GM12878 (cell line): ENCODE data around the gene THSD4.

Experiments
- CHD4 ChIP-seq: fragments of 200-600 bp; sonication (generic); IDR thresholded peaks from 2 replicates; pipeline ENCODE4 v1.6.1; 2016; ENCODE audit warnings: mild to moderate bottlenecking
- CTCF ChIP-seq, 3 experiments: IDR thresholded peaks in 2 of 3; conservative IDR thresholded peaks in 1 of 3; 2 replicates each; pipeline ENCODE4 v1.5.1; 2011; ENCODE audit warnings: low read depth in 3 of 3, low read length in 3 of 3, mild to moderate bottlenecking in 3 of 3, control low read depth in 2 of 3, moderate library complexity in 2 of 3, inconsistent platforms in 1 of 3, mixed read lengths in 1 of 3; ENCODE audit not compliant: control insufficient read depth in 2 of 3, insufficient read depth in 1 of 3; ENCODE audit errors: extremely low read depth in 1 of 3
- EZH2 ChIP-seq: IDR thresholded peaks from 2 replicates; pipeline ENCODE4 v1.6.1; 2012; ENCODE audit warnings: low read depth, mild to moderate bottlenecking, control low read depth, inconsistent platforms, low read length, borderline replicate concordance; ENCODE audit not compliant: control insufficient read depth
- HDAC2 ChIP-seq: fragments of 200-600 bp; sonication (generic); IDR thresholded peaks from 2 replicates; pipeline ENCODE4 v1.6.1; 2017
- NBN ChIP-seq: fragments of 450-650 bp; IDR thresholded peaks from 2 replicates; pipeline ENCODE4 v1.6.1; 2016
- NRF1 ChIP-seq: conservative IDR thresholded peaks from 2 replicates; pipeline ENCODE4 v1.6.1; 2011; ENCODE audit warnings: mild to moderate bottlenecking, low read depth, low read length, improper control_type of control experiment
- PAX8 ChIP-seq: fragments of 450-650 bp; IDR thresholded peaks from 2 replicates; pipeline ENCODE4 v1.6.1; 2017; ENCODE audit warnings: mild to moderate bottlenecking, moderate library complexity
- SP1 ChIP-seq: IDR thresholded peaks from one replicate; pipeline ENCODE4 v1.6.1; 2011; ENCODE audit warnings: low read depth, low read length
- USF1 ChIP-seq: IDR thresholded peaks from 2 replicates; pipeline ENCODE4 v1.6.1; 2011; ENCODE audit warnings: borderline replicate concordance, low read depth, mild to moderate bottlenecking, moderate library complexity, mixed read lengths, low read length; ENCODE audit not compliant: insufficient read depth; ENCODE audit errors: extremely low read length
- ZNF24 ChIP-seq: fragments of 450-650 bp; IDR thresholded peaks from 2 replicates; pipeline ENCODE4 v1.6.1; 2017; ENCODE audit warnings: antibody characterized with exemption, mild to moderate bottlenecking
- TF ChIP-seq, protein P1 (sequence below): IDR thresholded peaks from 2 replicates; pipeline ENCODE4 v1.6.1; 2012; ENCODE audit warnings: mild to moderate bottlenecking, low read depth, low read length

DNA sequence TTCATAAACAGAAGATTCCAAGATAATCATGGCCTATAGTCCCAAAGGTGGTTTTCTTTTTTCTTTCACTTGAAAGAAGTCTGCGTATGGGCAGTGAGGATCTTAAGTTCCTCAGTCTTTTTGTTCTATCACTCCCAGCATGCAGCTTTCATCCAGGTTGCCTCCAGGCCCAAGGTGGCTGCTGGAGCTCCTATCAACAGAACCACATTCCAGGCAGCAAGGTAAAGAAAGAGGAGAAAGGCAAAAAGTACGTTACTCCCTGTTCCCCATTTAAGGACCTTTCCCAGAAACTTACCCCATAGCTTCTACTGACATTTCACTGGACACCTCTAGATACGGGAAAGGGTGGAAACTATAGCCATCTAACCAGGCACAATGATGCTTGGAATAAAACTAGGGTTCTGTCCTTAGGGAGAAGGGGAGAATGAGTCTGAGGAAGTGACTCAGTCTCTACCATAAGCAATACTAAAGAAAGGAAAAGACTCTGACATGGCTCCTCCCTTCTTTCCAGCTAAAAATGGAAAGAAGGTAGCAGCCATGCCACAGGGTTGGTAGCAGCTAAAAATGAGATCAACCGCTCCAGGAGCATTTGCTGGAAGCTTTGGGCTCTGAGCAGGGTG is 381.2 kb downstream of the THSD4 start:
- TF ChIP-seq ZNF24 (no peak), CTCF (IDR thresholded peaks at IDR 0.05 in 2 of 3, conservative IDR thresholded peaks at IDR 0.05 in 1 of 3; ENCODE audit: control insufficient read depth in 2 of 3, extremely low read depth in 1 of 3, insufficient read depth in 1 of 3, low read depth in 3 of 3, low read length in 3 of 3) (no peak), PAX8 (no peak), EZH2 (no peak), SP1 (no peak), CHD4 (no peak), USF1 (no peak), HDAC2 (no peak), NBN (no peak), NRF1 (no peak)
- TF ChIP-seq, protein P1, sequence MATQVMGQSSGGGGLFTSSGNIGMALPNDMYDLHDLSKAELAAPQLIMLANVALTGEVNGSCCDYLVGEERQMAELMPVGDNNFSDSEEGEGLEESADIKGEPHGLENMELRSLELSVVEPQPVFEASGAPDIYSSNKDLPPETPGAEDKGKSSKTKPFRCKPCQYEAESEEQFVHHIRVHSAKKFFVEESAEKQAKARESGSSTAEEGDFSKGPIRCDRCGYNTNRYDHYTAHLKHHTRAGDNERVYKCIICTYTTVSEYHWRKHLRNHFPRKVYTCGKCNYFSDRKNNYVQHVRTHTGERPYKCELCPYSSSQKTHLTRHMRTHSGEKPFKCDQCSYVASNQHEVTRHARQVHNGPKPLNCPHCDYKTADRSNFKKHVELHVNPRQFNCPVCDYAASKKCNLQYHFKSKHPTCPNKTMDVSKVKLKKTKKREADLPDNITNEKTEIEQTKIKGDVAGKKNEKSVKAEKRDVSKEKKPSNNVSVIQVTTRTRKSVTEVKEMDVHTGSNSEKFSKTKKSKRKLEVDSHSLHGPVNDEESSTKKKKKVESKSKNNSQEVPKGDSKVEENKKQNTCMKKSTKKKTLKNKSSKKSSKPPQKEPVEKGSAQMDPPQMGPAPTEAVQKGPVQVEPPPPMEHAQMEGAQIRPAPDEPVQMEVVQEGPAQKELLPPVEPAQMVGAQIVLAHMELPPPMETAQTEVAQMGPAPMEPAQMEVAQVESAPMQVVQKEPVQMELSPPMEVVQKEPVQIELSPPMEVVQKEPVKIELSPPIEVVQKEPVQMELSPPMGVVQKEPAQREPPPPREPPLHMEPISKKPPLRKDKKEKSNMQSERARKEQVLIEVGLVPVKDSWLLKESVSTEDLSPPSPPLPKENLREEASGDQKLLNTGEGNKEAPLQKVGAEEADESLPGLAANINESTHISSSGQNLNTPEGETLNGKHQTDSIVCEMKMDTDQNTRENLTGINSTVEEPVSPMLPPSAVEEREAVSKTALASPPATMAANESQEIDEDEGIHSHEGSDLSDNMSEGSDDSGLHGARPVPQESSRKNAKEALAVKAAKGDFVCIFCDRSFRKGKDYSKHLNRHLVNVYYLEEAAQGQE, result no peak
